B cell (primary cell): ENCODE data around the gene VWA7.

Experiments
- EZH2 ChIP-seq: IDR thresholded peaks from 2 replicates; pipeline ENCODE4 v1.6.1; 2012; ENCODE audit warnings: borderline replicate concordance, low read depth, mild to moderate bottlenecking, moderate library complexity, low read length; ENCODE audit not compliant: insufficient read depth, poor library complexity, severe bottlenecking
- TF ChIP-seq, protein P1 (sequence below): fragments of 200-600 bp; IDR thresholded peaks from one replicate; pipeline ENCODE4 v1.8.0; 2022; ENCODE audit warnings: antibody characterized with exemption, mild to moderate bottlenecking

DNA sequence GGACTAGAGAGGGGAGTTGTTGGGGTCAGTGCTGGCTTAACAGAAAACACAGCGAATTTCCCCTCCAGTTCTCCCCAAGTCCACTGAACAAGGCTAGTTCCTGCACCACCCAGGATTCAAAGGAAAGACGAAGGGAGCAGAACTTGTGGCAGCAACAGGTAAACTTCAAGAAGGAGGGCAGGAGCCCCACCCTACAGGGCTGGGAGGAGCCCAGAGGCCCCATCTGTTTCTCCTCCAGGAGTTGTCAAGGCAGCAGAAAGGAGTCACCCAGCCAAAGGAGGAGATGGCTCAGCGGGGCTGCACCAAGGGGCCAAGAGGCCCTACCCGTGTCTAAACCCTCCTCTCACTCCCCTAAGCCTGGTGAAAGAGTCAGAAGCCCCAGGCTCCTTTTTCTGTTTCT lies 12.9 kb downstream of the VWA7 start:
- TF ChIP-seq EZH2, result no peak
- TF ChIP-seq, protein P1, sequence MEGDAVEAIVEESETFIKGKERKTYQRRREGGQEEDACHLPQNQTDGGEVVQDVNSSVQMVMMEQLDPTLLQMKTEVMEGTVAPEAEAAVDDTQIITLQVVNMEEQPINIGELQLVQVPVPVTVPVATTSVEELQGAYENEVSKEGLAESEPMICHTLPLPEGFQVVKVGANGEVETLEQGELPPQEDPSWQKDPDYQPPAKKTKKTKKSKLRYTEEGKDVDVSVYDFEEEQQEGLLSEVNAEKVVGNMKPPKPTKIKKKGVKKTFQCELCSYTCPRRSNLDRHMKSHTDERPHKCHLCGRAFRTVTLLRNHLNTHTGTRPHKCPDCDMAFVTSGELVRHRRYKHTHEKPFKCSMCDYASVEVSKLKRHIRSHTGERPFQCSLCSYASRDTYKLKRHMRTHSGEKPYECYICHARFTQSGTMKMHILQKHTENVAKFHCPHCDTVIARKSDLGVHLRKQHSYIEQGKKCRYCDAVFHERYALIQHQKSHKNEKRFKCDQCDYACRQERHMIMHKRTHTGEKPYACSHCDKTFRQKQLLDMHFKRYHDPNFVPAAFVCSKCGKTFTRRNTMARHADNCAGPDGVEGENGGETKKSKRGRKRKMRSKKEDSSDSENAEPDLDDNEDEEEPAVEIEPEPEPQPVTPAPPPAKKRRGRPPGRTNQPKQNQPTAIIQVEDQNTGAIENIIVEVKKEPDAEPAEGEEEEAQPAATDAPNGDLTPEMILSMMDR, result no peak
